Astrocyte (in vitro differentiated cells and primary cell): Measurements from ENCODE around the gene ARID3B. TPM values are rescaled to one million over a fixed set of nuclear protein-coding genes. Genes with fewer than 3 reads are reported as not detected.

Experiments used
- DNase-seq: peaks from one replicate; pipeline ENCODE4 v3.0.0-alpha.2; 2010; ENCODE audit warnings: low read depth
- FAIRE-seq: peaks from 2 replicates; lab custom pipeline; 2011; peaks lifted over from hg19 to GRCh38; lab: Jason Lieb, UNC
- H2AFZ ChIP-seq: 2 replicates; pipeline ENCODE4 v1.6.0; 2012; ENCODE audit warnings: low read depth, low read length, inconsistent platforms
- H3K27ac ChIP-seq: 2 replicates; pipeline ENCODE4 v1.5.1; 2011; ENCODE audit warnings: low read depth, low read length, inconsistent platforms
- H3K27me3 ChIP-seq: 2 replicates; pipeline ENCODE4 v1.6.0; 2011; ENCODE audit warnings: low read length, inconsistent platforms; ENCODE audit not compliant: insufficient read depth
- H3K36me3 ChIP-seq: 2 replicates; pipeline ENCODE4 v1.5.1; 2011; ENCODE audit warnings: low read length, inconsistent platforms; ENCODE audit not compliant: insufficient read depth
- H3K4me1 ChIP-seq: 2 replicates; pipeline ENCODE4 v1.5.1; 2011; ENCODE audit warnings: low read length, inconsistent platforms; ENCODE audit not compliant: insufficient read depth
- H3K4me2 ChIP-seq: 2 replicates; pipeline ENCODE4 v1.6.0; 2012; ENCODE audit warnings: low read length, inconsistent platforms
- H3K4me3 ChIP-seq: 2 replicates; pipeline ENCODE4 v1.5.1; 2011; ENCODE audit warnings: low read depth, mild to moderate bottlenecking, low read length, inconsistent platforms; ENCODE audit not compliant: insufficient read depth
- H3K79me2 ChIP-seq: 2 replicates; pipeline ENCODE4 v1.6.0; 2012; ENCODE audit warnings: mild to moderate bottlenecking, low read length, inconsistent platforms; ENCODE audit not compliant: insufficient read depth
- H3K9ac ChIP-seq: 2 replicates; pipeline ENCODE4 v1.6.0; 2012; ENCODE audit warnings: mild to moderate bottlenecking, low read length, inconsistent platforms
- H3K9me3 ChIP-seq: 2 replicates; pipeline ENCODE4 v1.5.1; 2012; ENCODE audit warnings: low read depth, mild to moderate bottlenecking, low read length, inconsistent platforms; ENCODE audit not compliant: insufficient read depth
- H4K20me1 ChIP-seq: 2 replicates; pipeline ENCODE4 v1.6.0; 2012; ENCODE audit warnings: low read length, inconsistent platforms; ENCODE audit not compliant: insufficient read depth
- H3K27ac Mint-ChIP-seq: one replicate; pipeline ENCODE4 v1.8.0; 2021; ENCODE audit warnings: mild to moderate bottlenecking, mixed read lengths; ENCODE audit not compliant: unreplicated experiment
- H3K27me3 Mint-ChIP-seq: one replicate; pipeline ENCODE4 v1.8.0; 2021; ENCODE audit warnings: low read depth, mixed read lengths; ENCODE audit not compliant: unreplicated experiment
- H3K36me3 Mint-ChIP-seq: one replicate; pipeline ENCODE4 v1.8.0; 2021; ENCODE audit warnings: low read depth, mixed read lengths; ENCODE audit not compliant: unreplicated experiment
- H3K4me1 Mint-ChIP-seq: one replicate; pipeline ENCODE4 v1.8.0; 2021; ENCODE audit warnings: low read depth, mixed read lengths; ENCODE audit not compliant: unreplicated experiment
- H3K4me3 Mint-ChIP-seq: one replicate; pipeline ENCODE4 v1.8.0; 2021; ENCODE audit warnings: mild to moderate bottlenecking, moderate library complexity, mixed read lengths; ENCODE audit not compliant: unreplicated experiment
- H3K9me3 Mint-ChIP-seq: one replicate; pipeline ENCODE4 v1.8.0; 2021; ENCODE audit warnings: mild to moderate bottlenecking, mixed read lengths; ENCODE audit not compliant: unreplicated experiment
- CTCF ChIP-seq: IDR thresholded peaks from 2 replicates; pipeline ENCODE4 v1.5.1; 2011; ENCODE audit warnings: low read depth, mild to moderate bottlenecking, inconsistent platforms, low read length, moderate library complexity; ENCODE audit not compliant: insufficient read depth
- EZH2 ChIP-seq: IDR thresholded peaks from 2 replicates; pipeline ENCODE4 v1.6.1; 2012; ENCODE audit warnings: mild to moderate bottlenecking, low read length, inconsistent platforms; ENCODE audit not compliant: insufficient read depth
- total RNA-seq: library from RNA; stranded (reverse); gene quantifications from 2 replicates; pipeline ENCODE4 v1.2.1, GENCODE V29; 2021

Gene ARID3B
- total RNA-seq, 1 donor from 2014 or later = 18.5 TPM

- no peaks in the 10 kb centered on the region for H3K4me1 ChIP-seq
- H3K79me2 ChIP-seq = peaks cover 1% of the 10 kb centered on the region
- no peak overlapping the region for H3K4me3 Mint-ChIP-seq
- FAIRE-seq = no peak
- DNase-seq = no peak
- no peaks in the 10 kb centered on the region for H3K4me1 Mint-ChIP-seq
- no peak overlapping the region for H3K27ac ChIP-seq
- H3K27me3 Mint-ChIP-seq = no peaks in the 10 kb centered on the region
- peak overlapping the region; percentile 15 for H3K9ac ChIP-seq
- no peak overlapping the region for H2AFZ ChIP-seq
- H3K27me3 ChIP-seq = no peaks in the 10 kb centered on the region
- peaks cover 40% of the 10 kb centered on the region for H3K36me3 ChIP-seq
- H4K20me1 ChIP-seq = peaks cover 93% of the 10 kb centered on the region
- no peak for TF ChIP-seq CTCF
- TF ChIP-seq EZH2 = no peak
- no peak overlapping the region for H3K4me2 ChIP-seq
- H3K4me3 ChIP-seq = no peak overlapping the region
- H3K27ac Mint-ChIP-seq = no peak overlapping the region
- no peaks in the 10 kb centered on the region for H3K9me3 Mint-ChIP-seq
- H3K9me3 ChIP-seq = no peaks in the 10 kb centered on the region
- H3K36me3 Mint-ChIP-seq = peaks cover 12% of the 10 kb centered on the region
These were observed 90.0 kb downstream of the ARID3B start for GRCh38 chr15:74631087-74631385.

- Histone ChIP-seq H4K20me1 (peaks cover 93% of the 10 kb centered on the region), H3K4me3 (no peak overlapping the region), H3K27me3 (no peaks in the 10 kb centered on the region), H2AFZ (no peak overlapping the region), H3K4me2 (no peak overlapping the region), H3K9ac (peak overlapping the region; percentile 15), H3K9me3 (no peaks in the 10 kb centered on the region), H3K27ac (no peak overlapping the region), H3K4me1 (no peaks in the 10 kb centered on the region), H3K79me2 (no peaks in the 10 kb centered on the region), H3K36me3 (peaks cover 36% of the 10 kb centered on the region)
- Mint-ChIP-seq H3K27me3 (no peaks in the 10 kb centered on the region), H3K4me1 (no peaks in the 10 kb centered on the region), H3K4me3 (no peak overlapping the region), H3K27ac (no peak overlapping the region), H3K36me3 (peaks cover 12% of the 10 kb centered on the region), H3K9me3 (no peaks in the 10 kb centered on the region)
- TF ChIP-seq CTCF (no peak), EZH2 (no peak)
- DNase-seq (no peak), FAIRE-seq (no peak)
These were observed 90.4 kb downstream of the ARID3B start for GRCh38 chr15:74631408-74631807.

DNA sequence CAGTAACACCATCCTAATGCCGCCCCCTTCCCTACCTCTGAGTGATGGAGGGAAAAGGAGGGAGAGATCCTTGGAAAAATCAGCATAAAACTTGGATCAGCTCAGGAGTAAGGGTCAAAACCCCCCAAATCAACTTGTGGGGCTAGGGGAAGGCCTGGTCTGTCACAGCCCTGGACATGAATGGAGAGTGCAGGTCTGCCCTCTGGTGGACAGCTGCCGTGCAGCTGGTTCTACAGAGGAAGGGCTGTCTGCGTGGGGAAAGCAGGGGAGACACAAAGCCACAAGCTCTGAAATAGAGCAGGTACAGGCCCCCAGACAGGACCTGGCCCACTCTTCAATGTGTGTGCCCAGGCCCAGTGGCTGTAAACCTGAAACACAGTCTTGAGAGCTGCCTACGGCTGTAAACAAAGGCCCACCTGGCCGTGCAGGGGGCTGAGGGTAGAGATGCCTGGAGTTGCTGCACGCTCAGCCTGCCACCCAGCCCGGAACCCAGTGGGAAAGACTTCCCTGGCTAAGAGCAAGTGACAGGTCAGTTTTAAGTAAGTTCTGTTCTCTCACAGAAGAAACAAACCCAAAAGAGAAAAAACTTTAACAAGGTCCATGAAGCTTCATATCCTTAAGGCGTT, 91.0 kb downstream of the ARID3B start:
- H3K79me2 ChIP-seq = no peaks in the 10 kb centered on the region
- no peak overlapping the region for H3K27ac ChIP-seq
- H3K9ac ChIP-seq = no peak overlapping the region
- H4K20me1 ChIP-seq = peaks cover 89% of the 10 kb centered on the region
- H3K27me3 ChIP-seq = no peaks in the 10 kb centered on the region
- FAIRE-seq (no peak), DNase-seq (no peak)
- no peaks in the 10 kb centered on the region for H3K4me1 Mint-ChIP-seq
- no peak overlapping the region for H2AFZ ChIP-seq
- TF ChIP-seq CTCF = peak; percentile 90
- no peak for TF ChIP-seq EZH2
- no peaks in the 10 kb centered on the region for H3K9me3 ChIP-seq
- no peak overlapping the region for H3K4me3 Mint-ChIP-seq
- H3K4me1 ChIP-seq = no peaks in the 10 kb centered on the region
- H3K27ac Mint-ChIP-seq = no peak overlapping the region
- no peaks in the 10 kb centered on the region for H3K27me3 Mint-ChIP-seq
- no peaks in the 10 kb centered on the region for H3K9me3 Mint-ChIP-seq
- H3K4me3 ChIP-seq = no peak overlapping the region
- peaks cover 12% of the 10 kb centered on the region for H3K36me3 Mint-ChIP-seq
- no peak overlapping the region for H3K4me2 ChIP-seq
- H3K36me3 ChIP-seq = peaks cover 32% of the 10 kb centered on the region
